Neural progenitor cell (in vitro differentiated cells): Measurements from ENCODE around the gene ZNF598. TPM values are rescaled to one million over a fixed set of nuclear protein-coding genes. Genes with fewer than 3 reads are reported as not detected.

Experiments
- DNase-seq: peaks from one replicate; pipeline ENCODE4 v3.0.0-alpha.2; 2016; ENCODE audit warnings: low spot score
- H2AFZ ChIP-seq: fragments of 200-600 bp; sonication (generic); replicated peaks from 2 replicates; pipeline ENCODE4 v1.6.1; 2016; ENCODE audit warnings: antibody characterized with exemption
- H3F3A ChIP-seq: fragments of 200-600 bp; sonication (generic); 2 replicates; pipeline ENCODE4 v1.6.1; 2016; ENCODE audit warnings: antibody characterized with exemption, low read depth
- H3K27ac ChIP-seq: fragments of 200-600 bp; sonication (generic); 2 replicates; pipeline ENCODE4 v1.5.1; 2016; ENCODE audit warnings: mild to moderate bottlenecking
- H3K27me3 ChIP-seq: fragments of 200-600 bp; sonication (generic); 2 replicates; pipeline ENCODE4 v1.6.1; 2016; ENCODE audit warnings: mild to moderate bottlenecking, moderate library complexity
- H3K36me3 ChIP-seq: fragments of 200-600 bp; sonication (generic); 2 replicates; pipeline ENCODE4 v1.5.1; 2016
- H3K4me1 ChIP-seq: fragments of 200-600 bp; sonication (generic); 2 replicates; pipeline ENCODE4 v1.6.1; 2016; ENCODE audit warnings: mixed run types
- H3K4me2 ChIP-seq: fragments of 200-600 bp; sonication (generic); 2 replicates; pipeline ENCODE4 v1.6.1; 2016
- H3K4me3 ChIP-seq: fragments of 200-600 bp; sonication (generic); 2 replicates; pipeline ENCODE4 v1.5.1; 2016
- H3K79me2 ChIP-seq: fragments of 200-600 bp; sonication (generic); 2 replicates; pipeline ENCODE4 v1.6.1; 2016; ENCODE audit warnings: low read depth
- H3K9ac ChIP-seq: fragments of 200-600 bp; sonication (generic); 2 replicates; pipeline ENCODE4 v1.6.1; 2016
- H3K9me3 ChIP-seq: fragments of 200-600 bp; sonication (generic); 2 replicates; pipeline ENCODE4 v1.5.1; 2016; ENCODE audit warnings: low read depth
- H4K20me1 ChIP-seq: fragments of 200-600 bp; sonication (generic); 2 replicates; pipeline ENCODE4 v1.6.1; 2016; ENCODE audit warnings: low read depth
- H3K27ac Mint-ChIP-seq: 3 replicates; pipeline ENCODE4 v1.8.0; 2021; ENCODE audit warnings: mixed read lengths
- H3K27me3 Mint-ChIP-seq: 2 replicates; pipeline ENCODE4 v1.8.0; 2022; ENCODE audit warnings: low read depth, mild to moderate bottlenecking, inconsistent platforms, moderate library complexity, mixed read lengths; ENCODE audit not compliant: insufficient read depth
- H3K36me3 Mint-ChIP-seq: 3 replicates; pipeline ENCODE4 v1.8.0; 2021; ENCODE audit warnings: mixed read lengths
- H3K4me1 Mint-ChIP-seq: 3 replicates; pipeline ENCODE4 v1.8.0; 2021; ENCODE audit warnings: mixed read lengths
- H3K4me3 Mint-ChIP-seq: 3 replicates; pipeline ENCODE4 v1.8.0; 2021; ENCODE audit warnings: mild to moderate bottlenecking, moderate library complexity, mixed read lengths
- H3K9me3 Mint-ChIP-seq: 3 replicates; pipeline ENCODE4 v1.8.0; 2020; ENCODE audit warnings: mixed read lengths
- EZH2 ChIP-seq: fragments of 200-600 bp; sonication (generic); IDR thresholded peaks from 2 replicates; pipeline ENCODE4 v1.6.1; 2017; ENCODE audit warnings: antibody characterized with exemption, mild to moderate bottlenecking, moderate library complexity
- EZH2phosphoT487 ChIP-seq: fragments of 200-600 bp; sonication (generic); IDR thresholded peaks from 2 replicates; pipeline ENCODE4 v1.6.1; 2017; ENCODE audit warnings: antibody characterized with exemption
- total RNA-seq: library from RNA; depleted of rRNA; stranded (reverse); fragments of >200 nt; gene quantifications from 2 replicates; pipeline ENCODE4 v1.2.3, GENCODE V29; 2015; ENCODE audit warnings: low replicate concordance
- TF ChIP-seq, protein P1 (sequence below): fragments of 200-600 bp; sonication (generic); IDR thresholded peaks from 2 replicates; pipeline ENCODE4 v1.5.1; 2017; ENCODE audit warnings: antibody characterized with exemption, mild to moderate bottlenecking

ZNF598 gene
- total RNA-seq, 1 donor from 2014 or later: 12.7 TPM

DNA sequence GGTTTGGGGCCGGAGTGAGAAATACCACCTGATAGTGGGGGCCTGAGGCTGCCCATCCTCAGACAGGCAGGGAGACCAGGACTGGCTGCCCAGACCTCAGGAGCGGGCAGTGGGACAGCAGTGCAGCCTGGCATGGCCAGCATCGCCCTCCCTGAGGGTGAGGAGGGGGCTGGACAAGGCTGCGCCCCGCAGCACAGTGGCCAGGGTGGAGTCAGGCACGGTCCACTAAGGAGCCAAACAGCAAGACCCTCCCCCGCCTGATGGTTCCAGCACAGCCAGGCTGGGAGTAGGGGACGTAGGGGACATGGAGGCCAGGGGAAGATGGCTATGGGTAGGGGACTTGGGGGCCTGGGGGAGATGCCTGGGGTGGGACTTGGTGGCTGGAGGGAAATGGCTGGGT lies 3.3 kb downstream of the ZNF598 start:
- peaks cover 34% of the 10 kb centered on the region for H3K4me1 Mint-ChIP-seq
- no peak overlapping the region for H3K4me3 ChIP-seq
- TF ChIP-seq, protein P1, sequence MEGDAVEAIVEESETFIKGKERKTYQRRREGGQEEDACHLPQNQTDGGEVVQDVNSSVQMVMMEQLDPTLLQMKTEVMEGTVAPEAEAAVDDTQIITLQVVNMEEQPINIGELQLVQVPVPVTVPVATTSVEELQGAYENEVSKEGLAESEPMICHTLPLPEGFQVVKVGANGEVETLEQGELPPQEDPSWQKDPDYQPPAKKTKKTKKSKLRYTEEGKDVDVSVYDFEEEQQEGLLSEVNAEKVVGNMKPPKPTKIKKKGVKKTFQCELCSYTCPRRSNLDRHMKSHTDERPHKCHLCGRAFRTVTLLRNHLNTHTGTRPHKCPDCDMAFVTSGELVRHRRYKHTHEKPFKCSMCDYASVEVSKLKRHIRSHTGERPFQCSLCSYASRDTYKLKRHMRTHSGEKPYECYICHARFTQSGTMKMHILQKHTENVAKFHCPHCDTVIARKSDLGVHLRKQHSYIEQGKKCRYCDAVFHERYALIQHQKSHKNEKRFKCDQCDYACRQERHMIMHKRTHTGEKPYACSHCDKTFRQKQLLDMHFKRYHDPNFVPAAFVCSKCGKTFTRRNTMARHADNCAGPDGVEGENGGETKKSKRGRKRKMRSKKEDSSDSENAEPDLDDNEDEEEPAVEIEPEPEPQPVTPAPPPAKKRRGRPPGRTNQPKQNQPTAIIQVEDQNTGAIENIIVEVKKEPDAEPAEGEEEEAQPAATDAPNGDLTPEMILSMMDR: no peak
- TF ChIP-seq EZH2phosphoT487 (no peak), EZH2 (no peak)
- H3K4me3 Mint-ChIP-seq: peak overlapping the region; percentile 71
- H3K27me3 Mint-ChIP-seq: peaks cover 2% of the 10 kb centered on the region
- DNase-seq: no peak
- peaks cover 52% of the 10 kb centered on the region for H3K79me2 ChIP-seq
- H3K4me2 ChIP-seq: no peak overlapping the region
- H3K36me3 Mint-ChIP-seq: peaks cover 4% of the 10 kb centered on the region
- H3K9me3 ChIP-seq: no peaks in the 10 kb centered on the region
- H3F3A ChIP-seq: peaks cover 30% of the 10 kb centered on the region
- H2AFZ ChIP-seq: no peak overlapping the region
- no peaks in the 10 kb centered on the region for H3K9me3 Mint-ChIP-seq
- no peaks in the 10 kb centered on the region for H3K36me3 ChIP-seq
- H3K27ac ChIP-seq: no peak overlapping the region
- no peaks in the 10 kb centered on the region for H3K27me3 ChIP-seq
- peak overlapping the region; percentile 57 for H3K27ac Mint-ChIP-seq
- H3K4me1 ChIP-seq: peaks cover 17% of the 10 kb centered on the region
- no peak overlapping the region for H3K9ac ChIP-seq
- H4K20me1 ChIP-seq: peaks cover 66% of the 10 kb centered on the region

- Mint-ChIP-seq H3K4me1 (peaks cover 34% of the 10 kb centered on the region), H3K27me3 (peaks cover 2% of the 10 kb centered on the region), H3K36me3 (peaks cover 4% of the 10 kb centered on the region), H3K27ac (no peak overlapping the region), H3K4me3 (no peak overlapping the region), H3K9me3 (no peaks in the 10 kb centered on the region)
- Histone ChIP-seq H4K20me1 (peaks cover 66% of the 10 kb centered on the region), H3F3A (peaks cover 28% of the 10 kb centered on the region), H3K79me2 (peaks cover 52% of the 10 kb centered on the region), H3K36me3 (no peaks in the 10 kb centered on the region), H2AFZ (no peak overlapping the region), H3K4me1 (peaks cover 17% of the 10 kb centered on the region), H3K4me2 (no peak overlapping the region), H3K4me3 (no peak overlapping the region), H3K9me3 (no peaks in the 10 kb centered on the region), H3K27me3 (no peaks in the 10 kb centered on the region), H3K9ac (no peak overlapping the region), H3K27ac (no peak overlapping the region)
- TF ChIP-seq EZH2phosphoT487: no peak
- TF ChIP-seq EZH2: no peak
- TF ChIP-seq, protein P1: no peak
- DNase-seq: no peak
These were observed 4.0 kb downstream of the ZNF598 start for GRCh38 chr16:2005646-2006045.

- peaks cover 22% of the 10 kb centered on the region for H3F3A ChIP-seq
- H3K27me3 ChIP-seq: no peaks in the 10 kb centered on the region
- Mint-ChIP-seq H3K36me3 (peaks cover 4% of the 10 kb centered on the region), H3K4me1 (peaks cover 28% of the 10 kb centered on the region), H3K27me3 (peaks cover 2% of the 10 kb centered on the region), H3K4me3 (peak overlapping the region; percentile 50), H3K27ac (no peak overlapping the region), H3K9me3 (no peaks in the 10 kb centered on the region)
- H3K4me1 ChIP-seq: peaks cover 14% of the 10 kb centered on the region
- TF ChIP-seq, protein P1: no peak
- TF ChIP-seq EZH2: no peak
- no peak for TF ChIP-seq EZH2phosphoT487
- H3K27ac ChIP-seq: no peak overlapping the region
- no peaks in the 10 kb centered on the region for H3K36me3 ChIP-seq
- no peak for DNase-seq
- H2AFZ ChIP-seq: no peak overlapping the region
- peaks cover 52% of the 10 kb centered on the region for H3K79me2 ChIP-seq
- H3K4me2 ChIP-seq: no peak overlapping the region
- no peaks in the 10 kb centered on the region for H3K9me3 ChIP-seq
- H3K4me3 ChIP-seq: no peak overlapping the region
- H4K20me1 ChIP-seq: peaks cover 66% of the 10 kb centered on the region
- H3K9ac ChIP-seq: no peak overlapping the region
These were observed 4.7 kb downstream of the ZNF598 start for GRCh38 chr16:2004795-2005517.
